K562 (cell line): ENCODE measurements around the gene DNAJC6. TPM values are rescaled to one million over a fixed set of nuclear protein-coding genes. Genes with fewer than 3 reads are reported as not detected.

Experiments used
- ATAC-seq: fragments of 200-7000 bp; cut with Tn5 transposase; 3 replicates; pipeline ENCODE4 v1.9.1; 2020; ENCODE audit warnings: moderate library complexity
- BruUV-seq: library from RNA; stranded (reverse); fragments of 400-500 nt; replicated peaks from 2 replicates; lab custom pipeline; 2021; lab: Mats Ljungman, UMichigan
- CTCF ChIA-PET: fragments of 300-600 bp; formaldehyde crosslinking; extraction: SDS; loops from one replicate; lab custom pipeline; 2021; ENCODE audit warnings: low intra/inter-chr PET ratio; lab: Yijun Ruan, JAX
- POLR2A ChIA-PET: fragments of 300-600, 350-650 bp; sonication (Branson Sonifier 250); formaldehyde crosslinking; extraction: SDS; loops from one replicate; lab custom pipeline; 2021; ENCODE audit warnings: antibody characterized with exemption, inconsistent platforms; lab: Yijun Ruan, JAX
- DNase-seq, 4 experiments: peaks; one replicate each; pipeline versions ENCODE4 v3.0.0 to v3.0.0-alpha.2; 2011 to 2018; ENCODE audit warnings: low spot score in 3 of 4, mixed read lengths in 3 of 4; ENCODE audit errors: extremely low read depth in 1 of 4
- FAIRE-seq: peaks from 2 replicates; lab custom pipeline; 2011; peaks lifted over from hg19 to GRCh38; lab: Jason Lieb, UNC
- H2AFZ ChIP-seq: 2 replicates; pipeline ENCODE4 v1.6.0; 2011; ENCODE audit warnings: low read depth, low read length, control low read depth, inconsistent platforms
- H3K27ac ChIP-seq: fragments of 200-600 bp; 3 replicates; pipeline ENCODE4 v1.8.0; 2011; ENCODE audit warnings: low read depth, mild to moderate bottlenecking, control low read depth, inconsistent platforms, low read length, moderate library complexity, mixed read lengths; ENCODE audit errors: extremely low read depth
- H3K27me3 ChIP-seq, 2 experiments: fragments of 300-600 bp in 1 of 2; 2 replicates in 1 of 2; 3 replicates in 1 of 2; pipeline versions ENCODE4 v1.6.0 to v1.8.0; 2011; ENCODE audit warnings: inconsistent platforms in 2 of 2, low read length in 2 of 2, mild to moderate bottlenecking in 1 of 2, mixed read lengths in 1 of 2, moderate library complexity in 1 of 2; ENCODE audit not compliant: control insufficient read depth in 2 of 2, insufficient read depth in 2 of 2
- H3K36me3 ChIP-seq: fragments of 300-600 bp; 3 replicates; pipeline ENCODE4 v1.8.0; 2011; ENCODE audit warnings: mild to moderate bottlenecking, low read length, inconsistent platforms; ENCODE audit not compliant: control insufficient read depth, insufficient read depth
- H3K4me1 ChIP-seq, 2 experiments: fragments of 200-600 bp in 1 of 2; replicated peaks in 1 of 2; 2 replicates in 1 of 2; 3 replicates in 1 of 2; pipeline versions ENCODE4 v1.5.1 to v1.8.0; 2011; ENCODE audit warnings: inconsistent platforms in 2 of 2, low read length in 2 of 2, mild to moderate bottlenecking in 1 of 2, mixed read lengths in 1 of 2, moderate library complexity in 1 of 2; ENCODE audit not compliant: control insufficient read depth in 2 of 2, insufficient read depth in 2 of 2
- H3K4me2 ChIP-seq: 2 replicates; pipeline ENCODE4 v1.6.1; 2011; ENCODE audit warnings: low read length, control low read depth, inconsistent platforms, mixed read lengths; ENCODE audit not compliant: insufficient read depth
- H3K4me3 ChIP-seq: fragments of 200-600 bp; sonication (generic), shearing (Covaris generic); 2 replicates; pipeline ENCODE4 v1.5.1; 2016; ENCODE audit warnings: control low read depth, inconsistent platforms
- H3K79me2 ChIP-seq: fragments of 200-600 bp; 3 replicates; pipeline ENCODE4 v1.8.0; 2011; ENCODE audit warnings: low read length, inconsistent platforms; ENCODE audit not compliant: control insufficient read depth, insufficient read depth
- H3K9ac ChIP-seq, 2 experiments: 2 replicates each; pipeline versions ENCODE4 v1.6.0 to v1.6.1; 2011; ENCODE audit warnings: low read depth in 2 of 2, low read length in 2 of 2, control low read depth in 1 of 2, inconsistent platforms in 1 of 2, mild to moderate bottlenecking in 1 of 2, mixed read lengths in 1 of 2; ENCODE audit not compliant: insufficient read depth in 1 of 2
- H3K9me1 ChIP-seq: one replicate; pipeline ENCODE4 v1.6.0; 2011; ENCODE audit warnings: inconsistent platforms, mild to moderate bottlenecking, low read length, moderate library complexity; ENCODE audit not compliant: control insufficient read depth, insufficient read depth
- H3K9me3 ChIP-seq: replicated peaks from 2 replicates; pipeline ENCODE4 v1.5.1; 2011; ENCODE audit warnings: low read depth, low read length, inconsistent platforms; ENCODE audit not compliant: control insufficient read depth, insufficient read depth
- H4K20me1 ChIP-seq: replicated peaks from 2 replicates; pipeline ENCODE4 v1.6.1; 2011; ENCODE audit warnings: low read length, inconsistent platforms, mixed read lengths; ENCODE audit not compliant: control insufficient read depth, insufficient read depth
- TFE3 ChIP-seq: fragments of 450-650 bp; formaldehyde crosslinking; IDR thresholded peaks from 2 replicates; pipeline ENCODE4 v1.4.0; 2020; ENCODE audit warnings: mild to moderate bottlenecking, mixed read lengths
- WGBS: fragments of 100-300 bp; shearing (Covaris generic); methylation state at CpG from one replicate; pipeline ENCODE4 v1.1.6; 2016; ENCODE audit warnings: low coverage, mixed read lengths; ENCODE audit not compliant: insufficient coverage; ENCODE audit errors: missing lambda C conversion rate; 5-methylcytosine and 5-hydroxymethylcytosine counted together
- in situ Hi-C: fragments of 300-500 bp; cut with MboI; formaldehyde crosslinking; loops from 4 replicates; pipeline ENCODE4 v1.15.0; 2018; ENCODE audit warnings: inconsistent platforms, mixed read lengths
- intact Hi-C: fragments of 100-400 bp; cut with micrococcal nuclease; formaldehyde crosslinking; loops from 2 replicates; pipeline ENCODE4 v1.14.2; 2022
- polyA plus RNA-seq, 8 experiments: library from polyadenylated mRNA; depleted of rRNA in 4 of 8; stranded (reverse) in 5 of 8; unstranded in 3 of 8; fragments of >200 nt; fragmentation: Nextera tagmentation in 2 of 8; fragmentation: Illumina TruSeq in 1 of 8; extraction: Ambion mirVana in 2 of 8; extraction: Trizol in 1 of 8; gene quantifications; 2 replicates each; pipeline versions ENCODE4 v1.2.1 to v1.2.3, GENCODE V29; 2011 to 2014; ENCODE audit warnings: inconsistent platforms in 1 of 8, missing spikeins in 1 of 8
- total RNA-seq, 7 experiments: library from RNA; depleted of rRNA in 6 of 7; stranded (reverse); fragments of >200 nt in 6 of 7; fragmentation: Illumina TruSeq in 2 of 7; extraction: Trizol in 2 of 7; gene quantifications; 2 replicates each; pipeline versions ENCODE4 v1.2.1 to v1.2.3, GENCODE V29; 2011 to 2021; ENCODE audit warnings: low replicate concordance in 1 of 7
- TF ChIP-seq, protein P1 (sequence below), 2 experiments: fragments of 450-650 bp; IDR thresholded peaks; 2 replicates each; pipeline ENCODE4 v1.6.1; 2016; ENCODE audit warnings: mild to moderate bottlenecking in 2 of 2, borderline replicate concordance in 1 of 2, low read depth in 1 of 2, moderate library complexity in 1 of 2

Gene DNAJC6
- total and polyA plus RNA-seq, 9 of the 15 experiments (the other 6 are each of a cell fraction or from before 2014, with no cell fraction given) = 6.7 to 78.7 (median 28.0) TPM

GRCh38 chr1:65387821-65388220, 78.5 kb downstream of the DNAJC6 start:
- no peaks in the 10 kb centered on the region for H3K27me3 ChIP-seq
- in situ Hi-C loops = no loop called here
- no peak overlapping the region for H2AFZ ChIP-seq
- ATAC-seq (no peak), FAIRE-seq (no peak), DNase-seq (no peak)
- H3K4me3 ChIP-seq = no peak overlapping the region
- intact Hi-C loops = no loop called here
- no peaks in the 10 kb centered on the region for H3K9me3 ChIP-seq
- H3K9me1 ChIP-seq = no peaks in the 10 kb centered on the region
- WGBS = 87% methylated on average over 2 of the region's 2 CpGs
- CTCF ChIA-PET = no interaction called here
- no peaks in the 10 kb centered on the region for H4K20me1 ChIP-seq
- POLR2A ChIA-PET = no interaction called here
- peaks cover 98% of the 10 kb centered on the region for H3K36me3 ChIP-seq
- H3K27ac ChIP-seq = no peak overlapping the region
- H3K4me2 ChIP-seq = no peak overlapping the region
- no TSS peak for BruUV-seq
- H3K4me1 ChIP-seq = no peaks in the 10 kb centered on the region
- no peak overlapping the region for H3K9ac ChIP-seq
- no peak for TF ChIP-seq TFE3 (CRISPR knock-in tag)
- TF ChIP-seq, protein P1, sequence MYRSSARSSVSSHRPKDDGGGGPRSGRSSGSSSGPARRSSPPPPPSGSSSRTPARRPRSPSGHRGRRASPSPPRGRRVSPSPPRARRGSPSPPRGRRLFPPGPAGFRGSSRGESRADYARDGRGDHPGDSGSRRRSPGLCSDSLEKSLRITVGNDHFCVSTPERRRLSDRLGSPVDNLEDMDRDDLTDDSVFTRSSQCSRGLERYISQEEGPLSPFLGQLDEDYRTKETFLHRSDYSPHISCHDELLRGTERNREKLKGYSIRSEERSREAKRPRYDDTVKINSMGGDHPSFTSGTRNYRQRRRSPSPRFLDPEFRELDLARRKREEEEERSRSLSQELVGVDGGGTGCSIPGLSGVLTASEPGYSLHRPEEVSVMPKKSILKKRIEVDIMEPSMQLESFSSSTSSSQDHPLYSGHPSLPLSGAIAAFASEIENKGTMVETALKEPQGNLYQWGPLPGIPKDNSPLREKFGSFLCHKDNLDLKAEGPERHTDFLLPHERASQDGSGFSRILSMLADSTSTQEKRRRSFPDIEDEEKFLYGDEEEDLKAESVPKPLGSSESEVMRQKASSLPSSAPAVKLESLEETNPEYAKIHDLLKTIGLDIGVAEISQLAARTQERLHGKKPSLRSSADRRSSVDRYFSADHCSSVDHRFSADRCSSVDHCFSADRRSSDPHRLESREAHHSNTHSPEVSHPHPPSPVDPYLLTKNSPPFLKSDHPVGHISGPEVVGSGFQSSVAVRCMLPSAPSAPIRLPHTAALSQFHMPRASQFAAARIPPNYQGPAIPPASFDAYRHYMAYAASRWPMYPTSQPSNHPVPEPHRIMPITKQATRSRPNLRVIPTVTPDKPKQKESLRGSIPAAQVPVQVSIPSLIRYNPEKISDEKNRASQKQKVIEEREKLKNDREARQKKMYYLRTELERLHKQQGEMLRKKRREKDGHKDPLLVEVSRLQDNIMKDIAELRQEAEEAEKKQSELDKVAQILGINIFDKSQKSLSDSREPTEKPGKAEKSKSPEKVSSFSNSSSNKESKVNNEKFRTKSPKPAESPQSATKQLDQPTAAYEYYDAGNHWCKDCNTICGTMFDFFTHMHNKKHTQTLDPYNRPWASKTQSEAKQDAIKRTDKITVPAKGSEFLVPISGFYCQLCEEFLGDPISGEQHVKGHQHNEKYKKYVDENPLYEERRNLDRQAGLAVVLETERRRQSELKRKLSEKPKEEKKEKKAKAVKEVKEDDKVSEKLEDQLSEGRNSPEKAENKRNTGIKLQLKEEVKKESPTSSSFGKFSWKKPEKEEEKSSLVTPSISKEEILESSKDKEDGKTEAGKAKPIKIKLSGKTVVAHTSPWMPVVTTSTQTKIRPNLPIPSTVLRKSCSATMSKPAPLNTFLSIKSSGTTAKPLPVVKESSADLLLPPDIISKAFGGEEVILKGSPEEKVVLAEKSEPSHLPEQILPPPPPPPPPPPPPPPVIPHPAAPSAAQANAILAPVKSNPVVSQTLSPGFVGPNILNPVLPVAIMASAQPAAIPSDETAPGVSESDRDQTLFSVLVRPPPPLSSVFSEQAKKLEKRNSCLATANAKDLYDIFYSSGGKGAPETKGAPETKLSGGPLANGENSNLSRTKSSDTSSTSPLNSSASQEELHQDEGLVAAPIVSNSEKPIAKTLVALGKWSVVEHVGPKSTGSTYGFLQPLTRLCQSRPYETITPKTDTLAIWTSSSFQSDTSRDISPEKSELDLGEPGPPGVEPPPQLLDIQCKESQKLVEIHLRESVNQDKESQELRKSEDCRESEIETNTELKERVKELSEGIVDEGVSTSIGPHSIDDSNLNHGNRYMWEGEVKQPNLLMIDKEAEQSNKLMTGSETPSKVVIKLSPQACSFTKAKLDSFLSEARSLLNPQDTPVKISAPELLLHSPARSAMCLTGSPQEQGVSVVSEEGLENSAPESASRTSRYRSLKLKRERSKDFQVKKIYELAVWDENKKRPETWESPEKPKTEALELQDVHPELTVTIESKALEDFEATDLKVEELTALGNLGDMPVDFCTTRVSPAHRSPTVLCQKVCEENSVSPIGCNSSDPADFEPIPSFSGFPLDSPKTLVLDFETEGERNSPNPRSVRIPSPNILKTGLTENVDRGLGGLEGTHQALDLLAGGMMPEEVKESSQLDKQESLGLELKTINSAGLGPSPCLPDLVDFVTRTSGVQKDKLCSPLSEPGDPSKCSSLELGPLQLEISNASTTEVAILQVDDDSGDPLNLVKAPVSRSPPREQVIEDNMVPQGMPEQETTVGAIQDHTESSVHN (IDR thresholded peaks at IDR 0.05; ENCODE audit: borderline replicate concordance in 1 of 2, low read depth in 1 of 2) = no peak
- H3K79me2 ChIP-seq = no peaks in the 10 kb centered on the region; the same call in 2 of the 3 replicates
